MM.1S (cell line): Measurements from ENCODE around the gene NEDD4L.

Source experiments
- DNase-seq: peaks from one replicate; pipeline ENCODE4 v3.0.0-alpha.2; 2015
- H2AFZ ChIP-seq: fragments of 300-600 bp; sonication (generic); 2 replicates; pipeline ENCODE4 v1.6.0; 2016; ENCODE audit warnings: antibody characterized with exemption, low read length
- H3F3A ChIP-seq: fragments of 300-600 bp; sonication (generic); 2 replicates; pipeline ENCODE4 v1.6.1; 2016; ENCODE audit warnings: mild to moderate bottlenecking, antibody characterized with exemption, low read length, moderate library complexity, mixed read lengths; ENCODE audit not compliant: insufficient read depth
- H3K27ac ChIP-seq: fragments of 300-600 bp; sonication (generic); 2 replicates; pipeline ENCODE4 v1.5.1; 2016; ENCODE audit warnings: mild to moderate bottlenecking, low read length
- H3K27me3 ChIP-seq: fragments of 300-600 bp; sonication (generic); replicated peaks from 2 replicates; pipeline ENCODE4 v1.6.0; 2016; ENCODE audit warnings: low read length; ENCODE audit not compliant: insufficient read depth
- H3K36me3 ChIP-seq: fragments of 300-600 bp; sonication (generic); replicated peaks from 2 replicates; pipeline ENCODE4 v1.6.1; 2016; ENCODE audit warnings: mild to moderate bottlenecking, low read length, mixed read lengths; ENCODE audit not compliant: insufficient read depth
- H3K4me1 ChIP-seq: fragments of 300-600 bp; sonication (generic); 2 replicates; pipeline ENCODE4 v1.6.1; 2016; ENCODE audit warnings: low read length, mixed read lengths
- H3K4me2 ChIP-seq: fragments of 300-600 bp; sonication (generic); 2 replicates; pipeline ENCODE4 v1.6.0; 2016; ENCODE audit warnings: low read depth, low read length
- H3K4me3 ChIP-seq: fragments of 300-600 bp; sonication (generic); 2 replicates; pipeline ENCODE4 v1.5.1; 2016; ENCODE audit warnings: low read length, mixed read lengths
- H3K79me2 ChIP-seq: fragments of 300-600 bp; sonication (generic); 2 replicates; pipeline ENCODE4 v1.6.1; 2016; ENCODE audit warnings: mixed run types, low read length, mixed read lengths
- H3K9ac ChIP-seq: fragments of 300-600 bp; sonication (generic); 2 replicates; pipeline ENCODE4 v1.6.1; 2016; ENCODE audit warnings: low read length, mixed read lengths
- H3K9me2 ChIP-seq: fragments of 300-600 bp; sonication (generic); replicated peaks from 2 replicates; pipeline ENCODE4 v1.6.1; 2016; ENCODE audit warnings: mild to moderate bottlenecking, low read length, mixed read lengths; ENCODE audit not compliant: insufficient read depth
- H3K9me3 ChIP-seq: fragments of 300-600 bp; sonication (generic); replicated peaks from 2 replicates; pipeline ENCODE4 v1.6.1; 2016; ENCODE audit warnings: mild to moderate bottlenecking, low read length, mixed read lengths; ENCODE audit not compliant: insufficient read depth
- H4K20me1 ChIP-seq: fragments of 300-600 bp; sonication (generic); 2 replicates; pipeline ENCODE4 v1.6.1; 2016; ENCODE audit warnings: mild to moderate bottlenecking, low read length, moderate library complexity, mixed read lengths; ENCODE audit not compliant: insufficient read depth
- CTCF ChIP-seq: fragments of 300-600 bp; sonication (generic); IDR thresholded peaks from 2 replicates; pipeline ENCODE4 v1.5.1; 2016; ENCODE audit warnings: antibody characterized with exemption, low read length, mixed read lengths
- EZH2 ChIP-seq: fragments of 300-600 bp; sonication (generic); optimal IDR thresholded peaks from 2 replicates; pipeline ENCODE3; 2017; ENCODE audit warnings: low read depth, mild to moderate bottlenecking, antibody characterized with exemption, low read length, mixed read lengths
- EZH2phosphoT487 ChIP-seq: fragments of 300-600 bp; sonication (generic); IDR thresholded peaks from 2 replicates; pipeline ENCODE4 v1.6.1; 2018; ENCODE audit warnings: antibody characterized with exemption, low read length

The NEDD4L gene

GRCh38 chr18:58391231-58391825, 347.3 kb downstream of the NEDD4L start:
- no peak overlapping the region for H3K27ac ChIP-seq

GRCh38 chr18:58391932-58392323, 347.9 kb downstream of the NEDD4L start:
- Histone ChIP-seq H3K4me1 (no peaks in the 10 kb centered on the region), H3K27me3 (no peaks in the 10 kb centered on the region), H3K9ac (no peak overlapping the region), H3K9me3 (no peaks in the 10 kb centered on the region), H3K79me2 (no peaks in the 10 kb centered on the region), H3K4me2 (no peak overlapping the region), H4K20me1 (no peaks in the 10 kb centered on the region), H3K4me3 (no peak overlapping the region), H3K9me2 (no peaks in the 10 kb centered on the region), H3F3A (no peaks in the 10 kb centered on the region), H3K27ac (no peak overlapping the region), H2AFZ (no peak overlapping the region), H3K36me3 (no peaks in the 10 kb centered on the region)
- TF ChIP-seq CTCF (no peak), EZH2phosphoT487 (no peak)
- DNase-seq: no peak

More at GRCh38 chr18:58391231-58391825, 347.3 kb downstream of the NEDD4L start:
- Histone ChIP-seq H3K36me3 (no peaks in the 10 kb centered on the region), H3K9ac (no peak overlapping the region), H3K4me1 (no peaks in the 10 kb centered on the region), H3K9me2 (no peaks in the 10 kb centered on the region), H3K9me3 (no peaks in the 10 kb centered on the region), H3K4me3 (no peak overlapping the region), H2AFZ (no peak overlapping the region), H3K27me3 (no peaks in the 10 kb centered on the region), H3F3A (no peaks in the 10 kb centered on the region), H3K4me2 (no peak overlapping the region), H4K20me1 (no peaks in the 10 kb centered on the region), H3K79me2 (no peaks in the 10 kb centered on the region)
- no peak for DNase-seq
- TF ChIP-seq CTCF: no peak
- no peak for TF ChIP-seq EZH2phosphoT487
- no peak for TF ChIP-seq EZH2

GRCh38 chr18:58392324-58393000, 348.4 kb downstream of the NEDD4L start:
- H3K4me1 ChIP-seq: no peaks in the 10 kb centered on the region
- TF ChIP-seq EZH2 (no peak), CTCF (no peak), EZH2phosphoT487 (no peak)
- H3K36me3 ChIP-seq: no peaks in the 10 kb centered on the region
- H3K4me2 ChIP-seq: no peak overlapping the region
- no peaks in the 10 kb centered on the region for H3K79me2 ChIP-seq
- no peak overlapping the region for H3K4me3 ChIP-seq
- H4K20me1 ChIP-seq: no peaks in the 10 kb centered on the region
- no peaks in the 10 kb centered on the region for H3K9me3 ChIP-seq
- no peaks in the 10 kb centered on the region for H3F3A ChIP-seq
- H3K27ac ChIP-seq: no peak overlapping the region
- H3K27me3 ChIP-seq: no peaks in the 10 kb centered on the region
- H3K9me2 ChIP-seq: no peaks in the 10 kb centered on the region
- no peak for DNase-seq
- H3K9ac ChIP-seq: no peak overlapping the region
- H2AFZ ChIP-seq: no peak overlapping the region
